KOPT-K1 (cell line): ENCODE results near the gene ADAMTSL2.
A peak's percentile ranks its signal among the peaks of the same experiment; 100 is the strongest.

Source experiments
- H3K27ac ChIP-seq: fragments of 200-600 bp; sonication (generic); 2 replicates; pipeline ENCODE4 v1.5.1; 2016; ENCODE audit warnings: antibody characterized with exemption, mild to moderate bottlenecking, low read depth, low read length; ENCODE audit not compliant: poor library complexity, severe bottlenecking
- H3K36me3 ChIP-seq: fragments of 200-600 bp; sonication (generic); 2 replicates; pipeline ENCODE4 v1.5.1; 2017; ENCODE audit warnings: antibody characterized with exemption, mild to moderate bottlenecking, low read length, moderate library complexity; ENCODE audit not compliant: insufficient read depth
- H3K9me3 ChIP-seq: fragments of 200-600 bp; sonication (generic); 2 replicates; pipeline ENCODE4 v1.5.1; 2017; ENCODE audit warnings: antibody characterized with exemption, low read length, mild to moderate bottlenecking; ENCODE audit not compliant: insufficient read depth, poor library complexity, severe bottlenecking

Gene ADAMTSL2

GRCh38 chr9:133584559-133585476 is 50.3 kb downstream of the ADAMTSL2 start:
- H3K36me3 ChIP-seq, result no peaks in the 10 kb centered on the region
- peaks cover 8% of the 10 kb centered on the region for H3K9me3 ChIP-seq
- H3K27ac ChIP-seq, result peak overlapping the region; percentile 28

- no peak overlapping the region for H3K27ac ChIP-seq
- peaks cover 8% of the 10 kb centered on the region for H3K9me3 ChIP-seq
- H3K36me3 ChIP-seq, result no peaks in the 10 kb centered on the region
These were observed 51.2 kb downstream of the ADAMTSL2 start for GRCh38 chr9:133585481-133586351.

GRCh38 chr9:133587051-133587450 is 52.5 kb downstream of the ADAMTSL2 start:
- no peak overlapping the region for H3K27ac ChIP-seq
- H3K36me3 ChIP-seq, result no peaks in the 10 kb centered on the region
- peaks cover 8% of the 10 kb centered on the region for H3K9me3 ChIP-seq

DNA sequence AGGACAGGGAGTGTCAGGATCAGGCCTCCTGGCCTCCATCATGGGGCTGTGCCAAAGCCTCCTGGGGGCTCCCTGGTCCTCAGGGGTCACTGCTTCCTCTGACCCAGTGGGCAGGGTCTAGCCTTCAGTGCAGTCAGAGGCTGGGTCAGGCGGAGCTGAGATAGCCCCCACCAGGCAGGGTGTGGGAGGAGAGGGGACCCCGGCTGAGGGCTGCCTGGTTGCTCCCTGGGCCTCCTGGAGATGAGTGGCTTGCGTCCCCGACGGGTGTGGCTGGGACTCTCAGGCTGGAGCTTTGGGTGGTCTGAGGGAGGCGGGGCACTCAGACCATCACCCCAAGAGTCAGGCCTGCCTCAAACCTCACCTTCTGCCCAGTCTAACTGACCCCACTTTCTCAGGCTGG is 53.0 kb downstream of the ADAMTSL2 start:
- no peaks in the 10 kb centered on the region for H3K36me3 ChIP-seq
- peaks cover 8% of the 10 kb centered on the region for H3K9me3 ChIP-seq
- no peak overlapping the region for H3K27ac ChIP-seq

GRCh38 chr9:133589454-133590227 is 55.1 kb downstream of the ADAMTSL2 start:
- H3K27ac ChIP-seq, result no peak overlapping the region
- no peaks in the 10 kb centered on the region for H3K36me3 ChIP-seq
- H3K9me3 ChIP-seq, result peaks cover 8% of the 10 kb centered on the region

DNA sequence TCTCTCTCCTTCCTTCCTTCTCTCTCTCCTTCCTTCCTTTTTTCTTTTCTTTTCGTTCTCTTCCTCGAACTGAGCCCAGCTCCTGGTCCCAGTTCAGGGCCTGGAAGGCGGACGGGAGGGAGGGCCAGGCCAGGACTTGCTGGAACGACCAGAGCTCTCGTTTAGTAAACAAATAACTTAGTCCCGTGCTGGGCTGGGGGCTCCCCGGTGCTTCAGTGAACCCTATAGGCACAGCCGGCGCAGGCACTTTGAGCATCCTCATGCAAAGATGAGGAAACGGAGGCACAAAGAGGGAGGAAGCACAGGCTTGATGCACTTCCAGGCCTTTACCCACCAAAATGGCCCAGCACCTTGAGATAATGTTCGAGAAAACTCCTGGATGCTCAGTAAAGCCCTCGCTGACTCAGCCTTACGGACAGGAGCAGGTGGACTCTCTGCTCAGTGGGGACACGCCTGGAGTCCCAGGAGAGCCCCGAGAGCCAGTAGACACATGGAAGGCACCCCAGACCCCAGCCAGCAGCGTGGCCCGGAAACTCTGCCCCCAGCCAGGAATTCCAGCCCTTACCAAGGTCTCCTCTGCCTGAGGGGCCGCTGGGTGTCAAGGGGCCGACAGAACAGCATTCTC is 55.8 kb downstream of the ADAMTSL2 start:
- peaks cover 8% of the 10 kb centered on the region for H3K9me3 ChIP-seq
- H3K27ac ChIP-seq, result no peak overlapping the region

GRCh38 chr9:133591116-133591910 is 56.8 kb downstream of the ADAMTSL2 start:
- H3K36me3 ChIP-seq, result no peaks in the 10 kb centered on the region
- H3K27ac ChIP-seq, result no peak overlapping the region
- peaks cover 10% of the 10 kb centered on the region for H3K9me3 ChIP-seq

More for the DNA sequence above, 55.8 kb downstream of the ADAMTSL2 start:
- H3K36me3 ChIP-seq, result no peaks in the 10 kb centered on the region

DNA sequence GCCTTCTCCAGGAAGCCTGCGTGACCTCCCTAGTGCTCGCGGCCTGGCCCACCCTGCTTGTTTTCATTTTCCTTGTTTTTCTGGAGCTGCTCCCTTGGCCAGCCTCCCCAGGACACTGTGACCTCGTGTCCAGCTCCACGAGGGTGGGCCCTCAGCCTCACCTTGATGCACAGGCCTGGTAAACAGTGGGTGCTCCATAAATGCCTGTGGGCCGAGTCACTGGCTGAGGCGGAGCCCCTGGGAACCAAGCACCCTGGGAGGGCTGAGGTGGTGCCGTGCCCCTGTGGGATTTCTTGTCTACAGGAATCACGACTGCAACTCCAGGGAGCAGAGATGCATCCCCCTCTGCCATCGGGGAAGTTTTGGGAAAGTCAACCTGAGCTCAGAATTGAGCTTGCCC is 57.5 kb downstream of the ADAMTSL2 start:
- Histone ChIP-seq H3K9me3 (peaks cover 17% of the 10 kb centered on the region), H3K36me3 (no peaks in the 10 kb centered on the region), H3K27ac (no peak overlapping the region)

- Histone ChIP-seq H3K9me3 (peaks cover 26% of the 10 kb centered on the region), H3K36me3 (no peaks in the 10 kb centered on the region), H3K27ac (no peak overlapping the region)
These were observed 58.4 kb downstream of the ADAMTSL2 start for GRCh38 chr9:133592731-133593409.

- H3K36me3 ChIP-seq, result no peaks in the 10 kb centered on the region
- no peak overlapping the region for H3K27ac ChIP-seq
- H3K9me3 ChIP-seq, result peaks cover 24% of the 10 kb centered on the region
These were observed 59.2 kb downstream of the ADAMTSL2 start for GRCh38 chr9:133593587-133594253.

DNA sequence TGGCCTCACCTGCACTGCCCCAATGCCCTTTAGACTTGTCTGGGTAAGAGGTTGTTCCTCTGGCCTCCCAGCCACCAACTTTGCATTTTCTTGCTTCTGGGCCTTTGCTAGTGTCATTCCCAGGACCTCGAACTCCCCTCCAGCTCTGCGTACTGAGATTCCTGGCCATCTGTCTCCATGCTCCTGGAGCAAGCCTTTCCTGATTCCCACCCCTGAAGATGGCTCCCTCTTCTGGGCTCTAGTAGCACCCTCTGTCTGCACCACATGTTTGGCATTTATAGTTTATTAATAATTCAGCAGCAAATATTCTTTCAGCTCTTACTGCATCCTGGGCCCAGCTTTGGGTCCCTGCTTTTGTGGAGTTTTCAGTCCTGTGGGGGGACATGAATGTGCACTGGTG is 59.8 kb downstream of the ADAMTSL2 start:
- Histone ChIP-seq H3K27ac (no peak overlapping the region), H3K9me3 (peaks cover 23% of the 10 kb centered on the region), H3K36me3 (no peaks in the 10 kb centered on the region)

DNA sequence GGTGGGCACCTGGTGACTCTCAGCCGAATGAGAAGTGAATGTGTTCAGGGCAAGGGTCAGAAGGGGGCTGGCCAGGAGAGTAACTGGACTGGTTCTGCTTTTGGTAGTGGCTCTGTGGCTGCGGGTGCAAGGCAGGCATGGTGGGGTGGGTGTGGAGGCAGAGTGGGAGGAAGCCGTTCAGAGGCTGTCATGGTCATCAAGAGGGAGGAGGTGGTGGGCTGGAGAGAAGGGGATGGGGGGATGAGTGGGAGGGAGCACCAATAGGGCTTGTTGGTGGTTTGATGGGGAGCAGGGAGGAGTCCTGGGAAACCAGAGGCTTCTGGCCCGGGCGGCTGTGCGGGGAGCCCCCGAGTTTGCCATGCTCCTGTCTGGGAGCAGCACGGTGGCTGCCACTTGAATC is 61.4 kb downstream of the ADAMTSL2 start:
- no peak overlapping the region for H3K27ac ChIP-seq
- peaks cover 23% of the 10 kb centered on the region for H3K9me3 ChIP-seq
- H3K36me3 ChIP-seq, result no peaks in the 10 kb centered on the region
